BLaER1 treated with 17β-estradiol and CSF1 and Interleukin-3, amounts not matched to agents 10 nM and 100 nM (cell line): ENCODE results near the gene STX4.

Experiments used
- H3K27ac ChIP-seq, 11 experiments: shearing (Covaris generic); formaldehyde crosslinking; 2 replicates each; pipeline ENCODE4 v1.8.1; 2022
- H3K27me3 ChIP-seq, 11 experiments: shearing (Covaris generic); formaldehyde crosslinking; 2 replicates each; pipeline ENCODE4 v1.8.1; 2022
- H3K36me3 ChIP-seq, 11 experiments: shearing (Covaris generic); formaldehyde crosslinking; 2 replicates each; pipeline ENCODE4 v1.8.1; 2022
- H3K4me1 ChIP-seq, 10 experiments: shearing (Covaris generic); formaldehyde crosslinking; 2 replicates each; pipeline ENCODE4 v1.8.1; 2022
- H3K4me2 ChIP-seq, 11 experiments: shearing (Covaris generic); formaldehyde crosslinking; 2 replicates each; pipeline ENCODE4 v1.8.1; 2022
- H3K4me3 ChIP-seq, 10 experiments: shearing (Covaris generic); formaldehyde crosslinking; 2 replicates each; pipeline ENCODE4 v1.8.1; 2022
- H3K9ac ChIP-seq, 11 experiments: shearing (Covaris generic); formaldehyde crosslinking; 2 replicates each; pipeline ENCODE4 v1.8.1; 2022
- H3K9me3 ChIP-seq, 11 experiments: shearing (Covaris generic); formaldehyde crosslinking; replicated peaks in 1 of 11; 2 replicates each; pipeline ENCODE4 v1.8.1; 2022
- H4K20me1 ChIP-seq, 11 experiments: shearing (Covaris generic); formaldehyde crosslinking; 2 replicates each; pipeline ENCODE4 v1.8.1; 2022
- Cebpa-rat ChIP-seq, 11 experiments: shearing (Covaris generic); IDR thresholded peaks; 2 replicates each; pipeline ENCODE4 v1.8.1; 2022

The STX4 gene

DNA sequence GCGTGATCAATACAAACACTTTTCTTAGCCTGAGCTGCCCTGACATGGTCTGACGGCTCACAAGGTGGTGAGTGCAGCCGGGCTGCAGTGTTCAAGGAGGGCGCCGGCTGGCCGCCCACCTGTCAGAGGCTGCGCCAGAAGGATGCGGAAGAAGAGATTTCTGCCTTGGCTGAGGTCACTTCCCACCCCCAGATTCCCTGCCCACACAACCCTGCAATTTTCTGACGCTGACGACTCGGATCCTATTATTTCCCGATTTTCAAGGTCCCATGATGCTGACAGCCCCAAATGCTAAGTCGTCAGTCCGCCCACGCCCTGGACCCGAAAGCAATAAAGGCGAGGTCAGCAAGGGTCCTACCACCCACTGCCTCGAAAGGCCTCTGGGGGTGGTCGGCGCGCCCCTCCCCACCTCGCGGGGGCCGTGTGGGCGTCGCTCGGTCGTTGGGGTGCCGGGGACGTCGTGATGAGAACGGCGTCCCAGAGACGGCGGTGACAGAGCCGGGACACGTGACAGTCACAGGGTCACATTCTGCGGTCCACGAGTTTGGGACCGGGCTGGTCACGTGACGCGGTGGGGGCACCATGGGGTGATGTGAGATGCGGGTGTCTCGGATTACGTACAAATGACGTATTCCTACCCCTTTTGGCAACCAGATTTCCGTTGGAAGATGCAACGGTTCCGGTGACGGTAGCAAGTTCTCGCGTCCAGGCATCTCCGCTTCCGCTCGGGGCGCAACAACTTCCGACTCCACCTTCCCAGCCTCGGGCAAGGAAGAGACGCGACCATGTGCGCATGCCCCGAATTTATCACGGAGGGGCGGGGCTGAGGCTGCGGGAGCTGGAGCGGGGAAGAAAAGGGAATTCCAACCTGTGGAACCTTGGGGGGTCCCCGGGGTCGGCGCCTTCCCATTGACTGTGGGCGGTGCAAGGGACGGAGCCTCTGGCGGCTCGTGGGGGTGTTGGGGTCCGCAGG, at the start of gene STX4:
TSS of gene STX4 (plus strand) at position 823 of the 973 bp plus-strand sequence. CDS start 248 bp downstream, outside the sequence.
- peaks cover 7 to 27% (median 11%) of the 10 kb centered on the region in 11 experiments; a peak in 18 of 22 replicates for H4K20me1 ChIP-seq
- H3K4me2 ChIP-seq = peak within 1 kb of the TSS; percentile 81 to 98 (median 89)
- peak within 1 kb of the TSS; percentile 91 to 99 (median 93) for H3K27ac ChIP-seq
- H3K4me3 ChIP-seq = peak within 1 kb of the TSS; percentile 76 to 99 (median 98)
- TF ChIP-seq Cebpa-rat (IDR thresholded peaks at IDR 0.05) = peak in 1 of 11 experiments; percentile 22; a peak in 1 of 22 replicates
- H3K36me3 ChIP-seq = peaks cover 17 to 33% (median 26%) of the 10 kb centered on the region in 11 experiments; a peak in 20 of 22 replicates
- H3K4me1 ChIP-seq = peaks cover 14 to 68% (median 31%) of the 10 kb centered on the region in 10 experiments
- no peaks in the 10 kb centered on the region for H3K9me3 ChIP-seq
- no peaks in the 10 kb centered on the region for H3K27me3 ChIP-seq
- peak within 1 kb of the TSS; percentile 84 to 96 (median 89) for H3K9ac ChIP-seq

DNA sequence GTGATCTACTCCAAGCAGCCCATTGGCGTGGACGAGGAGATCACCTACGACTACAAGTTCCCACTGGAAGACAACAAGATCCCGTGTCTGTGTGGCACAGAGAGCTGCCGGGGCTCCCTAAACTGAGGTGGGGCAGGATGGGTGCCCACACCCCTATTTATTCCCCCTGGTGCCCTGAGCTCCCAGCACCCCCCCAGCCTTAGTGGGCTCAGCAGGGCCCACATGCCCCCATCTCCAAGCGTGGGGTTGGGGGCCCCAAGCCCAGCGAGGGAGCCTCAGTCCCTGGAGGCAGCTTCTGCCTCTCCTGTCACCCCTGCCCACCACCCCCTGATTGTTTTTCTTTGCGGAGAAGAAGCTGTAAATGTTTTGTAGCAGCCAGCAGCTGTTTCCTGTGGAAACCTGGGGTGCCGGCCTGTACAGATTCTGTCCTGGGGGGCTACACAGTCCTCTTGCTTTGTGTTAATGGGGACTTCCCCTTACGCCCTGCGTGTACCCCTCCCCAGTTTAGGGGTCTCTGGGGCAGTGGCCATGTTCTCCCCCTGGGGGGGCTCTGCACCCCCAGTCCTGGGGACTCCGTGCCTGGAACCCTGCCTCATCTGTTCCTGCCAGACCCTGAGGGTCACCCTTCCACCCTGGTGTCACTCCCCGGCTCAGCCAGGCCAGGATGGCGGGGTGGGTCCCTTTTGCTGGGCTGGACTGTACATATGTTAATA, 49.3 kb upstream of the STX4 start:
- Histone ChIP-seq H3K27ac (peak overlapping the region in 5 of 11 experiments; percentile 2 to 41 (median 34); a peak in 6 of 22 replicates), H3K4me1 (peaks cover 9 to 36% (median 18%) of the 10 kb centered on the region in 10 experiments; a peak in 17 of 20 replicates), H3K36me3 (peaks cover 52 to 88% (median 72%) of the 10 kb centered on the region in 11 experiments), H3K9ac (peak overlapping the region in 9 of 11 experiments; percentile 3 to 56 (median 36); a peak in 11 of 22 replicates), H3K9me3 (no peaks in the 10 kb centered on the region), H3K27me3 (no peaks in the 10 kb centered on the region), H3K4me2 (peak overlapping the region in 5 of 11 experiments; percentile 16 to 43 (median 28); a peak in 6 of 22 replicates), H3K4me3 (no peak overlapping the region), H4K20me1 (peaks cover 0 to 49% (median 24%) of the 10 kb centered on the region in 11 experiments; a peak in 17 of 22 replicates)
- TF ChIP-seq Cebpa-rat (IDR thresholded peaks at IDR 0.05) = no peak

DNA sequence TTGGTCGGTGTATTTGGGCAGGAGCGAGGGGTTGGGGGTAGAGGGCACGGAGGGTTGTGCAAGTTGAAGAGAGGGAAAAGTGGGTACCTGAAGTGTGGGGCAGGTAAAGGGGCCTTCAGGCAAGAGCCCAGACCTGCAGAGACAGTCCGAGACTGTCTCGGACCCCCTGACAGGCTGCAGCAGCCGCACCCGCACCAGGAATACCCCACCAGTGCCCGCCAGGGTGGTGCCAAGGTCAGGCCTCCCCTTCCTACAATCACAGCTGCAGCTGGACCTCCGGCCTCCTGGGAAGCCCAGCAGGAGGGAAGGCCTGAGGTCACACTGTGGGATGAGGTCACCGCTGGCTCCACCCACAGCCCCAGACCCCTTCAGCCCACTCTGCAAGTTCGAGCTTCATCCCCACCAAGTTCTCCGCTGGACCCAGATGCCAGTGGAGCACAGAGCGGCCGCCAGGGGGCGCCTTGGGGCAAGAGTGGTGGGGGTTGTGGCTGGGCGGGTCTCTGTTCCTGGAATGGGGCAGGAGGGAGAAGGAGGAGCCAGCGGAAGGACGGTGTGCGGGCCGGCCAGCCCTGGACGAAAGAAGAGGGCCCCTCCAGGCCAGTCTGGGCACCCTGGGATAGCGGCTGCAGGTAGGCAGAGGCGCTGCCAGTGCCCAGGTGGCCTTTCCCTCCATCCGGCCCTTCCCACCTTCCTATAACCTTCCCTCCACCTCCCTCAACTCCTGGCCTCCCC, 48.5 kb upstream of the STX4 start, which contains the start of gene HSD3B7:
TSS of gene HSD3B7 (plus strand) at position 539 of the 732 bp plus-strand sequence. CDS start 452 bp downstream, outside the sequence.
- Histone ChIP-seq H3K4me2 (peak within 1 kb of the TSS; percentile 16 to 98 (median 43); a peak in 16 of 22 replicates), H3K9ac (peak within 1 kb of the TSS in 9 of 11 experiments; percentile 36 to 78 (median 46); a peak in 15 of 22 replicates), H3K4me1 (peaks cover 9 to 36% (median 18%) of the 10 kb centered on the region in 10 experiments; a peak in 17 of 20 replicates), H4K20me1 (peaks cover 0 to 42% (median 24%) of the 10 kb centered on the region in 11 experiments; a peak in 17 of 22 replicates), H3K36me3 (peaks cover 45 to 81% (median 66%) of the 10 kb centered on the region in 11 experiments), H3K4me3 (peak within 1 kb of the TSS in 3 of 10 experiments; percentile 45 to 55 (median 53); a peak in 6 of 20 replicates), H3K27ac (peak within 1 kb of the TSS in 8 of 11 experiments; percentile 31 to 48 (median 38); a peak in 12 of 22 replicates), H3K27me3 (no peaks in the 10 kb centered on the region), H3K9me3 (no peaks in the 10 kb centered on the region)
- no peak for TF ChIP-seq Cebpa-rat (IDR thresholded peaks at IDR 0.05)

DNA sequence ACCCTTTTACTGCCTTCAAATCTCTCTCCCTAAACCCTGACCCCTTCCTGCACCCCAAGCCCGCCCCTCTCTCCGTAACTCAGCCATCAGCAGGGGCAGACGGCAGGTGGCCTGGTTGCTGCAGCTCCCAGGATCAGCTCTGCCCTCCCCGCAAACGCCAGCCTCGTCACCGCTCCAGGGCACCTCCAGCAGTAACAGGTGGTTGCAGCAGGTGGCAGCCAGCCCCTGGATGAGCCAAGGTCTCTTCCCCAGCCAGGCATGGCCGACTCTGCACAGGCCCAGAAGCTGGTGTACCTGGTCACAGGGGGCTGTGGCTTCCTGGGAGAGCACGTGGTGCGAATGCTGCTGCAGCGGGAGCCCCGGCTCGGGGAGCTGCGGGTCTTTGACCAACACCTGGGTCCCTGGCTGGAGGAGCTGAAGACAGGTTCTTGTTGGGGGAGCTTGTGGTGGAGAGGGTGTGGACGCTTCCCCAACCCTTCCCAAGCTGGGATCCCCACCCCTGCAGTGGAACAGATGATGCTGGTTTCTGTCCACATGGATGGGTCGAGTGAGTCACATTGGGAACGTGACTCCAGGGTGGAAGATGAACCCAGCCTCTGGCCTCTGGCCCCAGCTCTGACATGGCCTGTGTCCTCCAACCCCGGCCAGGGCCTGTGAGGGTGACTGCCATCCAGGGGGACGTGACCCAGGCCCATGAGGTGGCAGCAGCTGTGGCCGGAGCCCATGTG, 47.8 kb upstream of the STX4 start:
- H3K4me1 ChIP-seq = peaks cover 9 to 36% (median 18%) of the 10 kb centered on the region in 10 experiments; a peak in 17 of 20 replicates
- H3K4me2 ChIP-seq = peak overlapping the region in 9 of 11 experiments; percentile 9 to 98 (median 57); a peak in 13 of 22 replicates
- H3K27ac ChIP-seq = peak overlapping the region in 5 of 11 experiments; percentile 31 to 48 (median 37); a peak in 7 of 22 replicates
- H3K9me3 ChIP-seq = no peaks in the 10 kb centered on the region
- H3K27me3 ChIP-seq = no peaks in the 10 kb centered on the region
- H4K20me1 ChIP-seq = peaks cover 0 to 37% (median 24%) of the 10 kb centered on the region in 11 experiments; a peak in 17 of 22 replicates
- H3K9ac ChIP-seq = peak overlapping the region in 4 of 11 experiments; percentile 42 to 78 (median 58); a peak in 6 of 22 replicates
- H3K36me3 ChIP-seq = peaks cover 39 to 73% (median 59%) of the 10 kb centered on the region in 11 experiments
- no peak for TF ChIP-seq Cebpa-rat (IDR thresholded peaks at IDR 0.05)
- H3K4me3 ChIP-seq = peak overlapping the region in 3 of 10 experiments; percentile 45 to 55 (median 53); a peak in 6 of 20 replicates

DNA sequence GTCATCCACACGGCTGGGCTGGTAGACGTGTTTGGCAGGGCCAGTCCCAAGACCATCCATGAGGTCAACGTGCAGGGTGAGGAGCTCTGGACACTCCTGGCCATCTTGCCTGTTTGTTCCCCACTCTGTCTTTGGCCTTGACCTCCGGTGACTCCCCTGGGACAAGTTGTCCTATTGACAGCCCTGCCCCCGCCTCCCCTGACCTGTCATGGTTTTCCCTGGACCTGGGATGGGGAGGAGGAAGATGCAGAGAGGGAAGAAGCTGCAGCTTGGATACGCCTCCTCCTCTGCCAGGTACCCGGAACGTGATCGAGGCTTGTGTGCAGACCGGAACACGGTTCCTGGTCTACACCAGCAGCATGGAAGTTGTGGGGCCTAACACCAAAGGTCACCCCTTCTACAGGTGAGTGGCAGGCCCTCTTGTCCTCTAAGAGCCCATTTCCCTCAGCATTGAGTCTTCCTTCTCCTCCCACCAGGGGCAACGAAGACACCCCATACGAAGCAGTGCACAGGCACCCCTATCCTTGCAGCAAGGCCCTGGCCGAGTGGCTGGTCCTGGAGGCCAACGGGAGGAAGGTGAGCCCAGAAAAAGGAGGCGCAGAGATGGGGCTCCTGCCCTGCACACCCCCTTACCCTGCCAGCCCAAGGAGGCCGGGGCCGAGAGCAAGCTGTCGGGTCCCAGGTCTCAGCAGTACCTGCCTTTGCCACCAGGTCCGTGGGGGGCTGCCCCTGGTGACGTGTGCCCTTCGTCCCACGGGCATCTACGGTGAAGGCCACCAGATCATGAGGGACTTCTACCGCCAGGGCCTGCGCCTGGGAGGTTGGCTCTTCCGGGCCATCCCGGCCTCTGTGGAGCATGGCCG, 47.0 kb upstream of the STX4 start:
- Histone ChIP-seq H3K4me3 (peak overlapping the region in 2 of 10 experiments; percentile 53 to 55; a peak in 3 of 20 replicates), H3K9ac (peak overlapping the region in 2 of 11 experiments; percentile 73 to 78; a peak in 3 of 22 replicates), H3K36me3 (peaks cover 31 to 66% (median 51%) of the 10 kb centered on the region in 11 experiments), H4K20me1 (peaks cover 0 to 37% (median 24%) of the 10 kb centered on the region in 11 experiments; a peak in 17 of 22 replicates), H3K4me2 (peak overlapping the region in 2 of 11 experiments; percentile 91 to 98; a peak in 4 of 22 replicates), H3K27me3 (no peaks in the 10 kb centered on the region), H3K27ac (peak overlapping the region in 1 of 11 experiments; percentile 5; a peak in 1 of 22 replicates), H3K9me3 (no peaks in the 10 kb centered on the region), H3K4me1 (peaks cover 9 to 36% (median 18%) of the 10 kb centered on the region in 10 experiments; a peak in 17 of 20 replicates)
- no peak for TF ChIP-seq Cebpa-rat (IDR thresholded peaks at IDR 0.05)

DNA sequence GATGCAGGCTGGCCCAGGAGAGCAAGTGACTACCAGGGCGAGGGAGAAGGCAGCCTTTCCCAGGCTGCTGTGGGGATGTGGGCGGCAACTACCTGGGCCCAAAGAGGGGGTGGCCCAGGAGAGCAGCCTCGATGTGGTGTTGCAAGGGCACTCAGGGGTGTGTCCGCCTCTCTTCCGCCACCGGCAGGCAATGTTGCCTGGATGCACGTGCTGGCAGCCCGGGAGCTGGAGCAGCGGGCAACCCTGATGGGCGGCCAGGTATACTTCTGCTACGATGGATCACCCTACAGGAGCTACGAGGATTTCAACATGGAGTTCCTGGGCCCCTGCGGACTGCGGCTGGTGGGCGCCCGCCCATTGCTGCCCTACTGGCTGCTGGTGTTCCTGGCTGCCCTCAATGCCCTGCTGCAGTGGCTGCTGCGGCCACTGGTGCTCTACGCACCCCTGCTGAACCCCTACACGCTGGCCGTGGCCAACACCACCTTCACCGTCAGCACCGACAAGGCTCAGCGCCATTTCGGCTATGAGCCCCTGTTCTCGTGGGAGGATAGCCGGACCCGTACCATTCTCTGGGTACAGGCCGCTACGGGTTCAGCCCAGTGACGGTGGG, 45.7 kb upstream of the STX4 start:
- Histone ChIP-seq H3K36me3 (peaks cover 20 to 53% (median 39%) of the 10 kb centered on the region in 11 experiments), H3K4me3 (no peak overlapping the region), H3K4me1 (peaks cover 9 to 36% (median 23%) of the 10 kb centered on the region in 10 experiments; a peak in 18 of 20 replicates), H3K9ac (no peak overlapping the region), H4K20me1 (peaks cover 0 to 23% (median 21%) of the 10 kb centered on the region in 11 experiments; a peak in 17 of 22 replicates), H3K27ac (no peak overlapping the region), H3K9me3 (no peaks in the 10 kb centered on the region), H3K27me3 (no peaks in the 10 kb centered on the region), H3K4me2 (no peak overlapping the region)
- TF ChIP-seq Cebpa-rat (IDR thresholded peaks at IDR 0.05) = no peak
